ENCODE measurements around the gene PIK3R1. TPM values are rescaled to one million over a fixed set of nuclear protein-coding genes. Genes with fewer than 3 reads are reported as not detected.

Gene PIK3R1
- total RNA-seq, 1 experiment from 2014 or later, result 151 TPM

- H3K9me3 Mint-ChIP-seq (ENCODE audit: unreplicated experiment), result no peaks in the 10 kb centered on the region
- ChIA-PET CTCF (interaction anchor here (0.5 to 3.5 kb wide), 13 partner anchors 11 to 1158 kb away, joined by 3 to 33 read pairs (median 4); no protein-coding TSS in a partner anchor), POLR2A (interaction anchor here (0.7 to 3.8 kb wide), 4 partner anchors 11 to 168 kb away, joined by 3 to 16 read pairs (median 6); no protein-coding TSS in a partner anchor)
- peaks cover 43% of the 10 kb centered on the region for H3K4me1 Mint-ChIP-seq (ENCODE audit: insufficient read depth, unreplicated experiment)
- H3K27ac Mint-ChIP-seq (ENCODE audit: low read depth, unreplicated experiment), result peak overlapping the region; percentile 73
- TF ChIP-seq, protein P1, sequence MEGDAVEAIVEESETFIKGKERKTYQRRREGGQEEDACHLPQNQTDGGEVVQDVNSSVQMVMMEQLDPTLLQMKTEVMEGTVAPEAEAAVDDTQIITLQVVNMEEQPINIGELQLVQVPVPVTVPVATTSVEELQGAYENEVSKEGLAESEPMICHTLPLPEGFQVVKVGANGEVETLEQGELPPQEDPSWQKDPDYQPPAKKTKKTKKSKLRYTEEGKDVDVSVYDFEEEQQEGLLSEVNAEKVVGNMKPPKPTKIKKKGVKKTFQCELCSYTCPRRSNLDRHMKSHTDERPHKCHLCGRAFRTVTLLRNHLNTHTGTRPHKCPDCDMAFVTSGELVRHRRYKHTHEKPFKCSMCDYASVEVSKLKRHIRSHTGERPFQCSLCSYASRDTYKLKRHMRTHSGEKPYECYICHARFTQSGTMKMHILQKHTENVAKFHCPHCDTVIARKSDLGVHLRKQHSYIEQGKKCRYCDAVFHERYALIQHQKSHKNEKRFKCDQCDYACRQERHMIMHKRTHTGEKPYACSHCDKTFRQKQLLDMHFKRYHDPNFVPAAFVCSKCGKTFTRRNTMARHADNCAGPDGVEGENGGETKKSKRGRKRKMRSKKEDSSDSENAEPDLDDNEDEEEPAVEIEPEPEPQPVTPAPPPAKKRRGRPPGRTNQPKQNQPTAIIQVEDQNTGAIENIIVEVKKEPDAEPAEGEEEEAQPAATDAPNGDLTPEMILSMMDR (IDR thresholded peaks at IDR 0.05; ENCODE audit: unreplicated experiment), result no peak
- peak overlapping the region; percentile 69 for H3K4me3 Mint-ChIP-seq (ENCODE audit: unreplicated experiment)
- peaks cover 100% of the 10 kb centered on the region for H3K36me3 Mint-ChIP-seq (ENCODE audit: insufficient read depth, unreplicated experiment)
- intact Hi-C loops (cut with micrococcal nuclease), result loop anchor here (1.0 to 5.0 kb wide), 4 partner anchors 369 to 719 kb away; no protein-coding TSS in a partner anchor
- no TSS peak for BruUV-seq (replicated peaks)
- H3K27me3 Mint-ChIP-seq (ENCODE audit: insufficient read depth, unreplicated experiment), result no peaks in the 10 kb centered on the region
- peak; percentile 41 for DNase-seq (ENCODE audit: unreplicated experiment)
Observed at GRCh38 chr5:68287976-68288706, 72.6 kb downstream of the PIK3R1 start.

- H3K4me1 Mint-ChIP-seq (ENCODE audit: insufficient read depth, unreplicated experiment), result peaks cover 43% of the 10 kb centered on the region
- ChIA-PET POLR2A (interaction anchor here (0.7 to 3.8 kb wide), 2 partner anchors 10 to 124 kb away, joined by 3 to 16 read pairs; no protein-coding TSS in a partner anchor), CTCF (interaction anchor here (0.5 to 3.5 kb wide), 7 partner anchors 10 to 674 kb away, joined by 3 to 33 read pairs (median 4); no protein-coding TSS in a partner anchor)
- TF ChIP-seq, protein P1 (IDR thresholded peaks at IDR 0.05; ENCODE audit: unreplicated experiment), result no peak
- no TSS peak for BruUV-seq (replicated peaks)
- H3K9me3 Mint-ChIP-seq (ENCODE audit: unreplicated experiment), result no peaks in the 10 kb centered on the region
- no peak for DNase-seq (ENCODE audit: unreplicated experiment)
- peaks cover 100% of the 10 kb centered on the region for H3K36me3 Mint-ChIP-seq (ENCODE audit: insufficient read depth, unreplicated experiment)
- H3K27me3 Mint-ChIP-seq (ENCODE audit: insufficient read depth, unreplicated experiment), result no peaks in the 10 kb centered on the region
- intact Hi-C loops (cut with micrococcal nuclease), result loop anchor here (1.0 to 5.0 kb wide), 4 partner anchors 369 to 719 kb away; no protein-coding TSS in a partner anchor
- H3K27ac Mint-ChIP-seq (ENCODE audit: low read depth, unreplicated experiment), result peak overlapping the region; percentile 73
- H3K4me3 Mint-ChIP-seq (ENCODE audit: unreplicated experiment), result peak overlapping the region; percentile 69
Observed at GRCh38 chr5:68288707-68289134, 73.2 kb downstream of the PIK3R1 start.

- Mint-ChIP-seq H3K9me3 (ENCODE audit: unreplicated experiment) (no peaks in the 10 kb centered on the region), H3K4me3 (ENCODE audit: unreplicated experiment) (peak overlapping the region; percentile 69), H3K27me3 (ENCODE audit: insufficient read depth, unreplicated experiment) (no peaks in the 10 kb centered on the region), H3K4me1 (ENCODE audit: insufficient read depth, unreplicated experiment) (peaks cover 43% of the 10 kb centered on the region), H3K27ac (ENCODE audit: low read depth, unreplicated experiment) (no peak overlapping the region), H3K36me3 (ENCODE audit: insufficient read depth, unreplicated experiment) (peaks cover 100% of the 10 kb centered on the region)
- intact Hi-C loops (cut with micrococcal nuclease), result loop anchor here (5.0 kb wide), 3 partner anchors 368 to 718 kb away; no protein-coding TSS in a partner anchor
- TF ChIP-seq, protein P1 (IDR thresholded peaks at IDR 0.05; ENCODE audit: unreplicated experiment), result no peak
- BruUV-seq (replicated peaks), result no TSS peak
- ChIA-PET CTCF (no interaction called here), POLR2A (interaction anchor here (3.8 kb wide), 1 partner anchor 9 kb away, joined by 16 read pairs; no protein-coding TSS in a partner anchor)
- DNase-seq (ENCODE audit: unreplicated experiment), result no peak
Observed at GRCh38 chr5:68289498-68289897, 73.9 kb downstream of the PIK3R1 start.

- ChIA-PET CTCF (interaction anchor here (1.0 kb wide), 1 partner anchor 43 kb away, joined by 5 read pairs; no protein-coding TSS in a partner anchor), POLR2A (interaction anchor here (0.6 to 1.1 kb wide), 5 partner anchors 8 to 166 kb away, joined by 3 to 4 read pairs (median 3); no protein-coding TSS in a partner anchor)
- Mint-ChIP-seq H3K36me3 (ENCODE audit: insufficient read depth, unreplicated experiment) (peaks cover 100% of the 10 kb centered on the region), H3K27ac (ENCODE audit: low read depth, unreplicated experiment) (no peak overlapping the region), H3K27me3 (ENCODE audit: insufficient read depth, unreplicated experiment) (no peaks in the 10 kb centered on the region), H3K4me1 (ENCODE audit: insufficient read depth, unreplicated experiment) (peaks cover 40% of the 10 kb centered on the region), H3K9me3 (ENCODE audit: unreplicated experiment) (no peaks in the 10 kb centered on the region), H3K4me3 (ENCODE audit: unreplicated experiment) (no peak overlapping the region)
- no TSS peak for BruUV-seq (replicated peaks)
- TF ChIP-seq, protein P1 (IDR thresholded peaks at IDR 0.05; ENCODE audit: unreplicated experiment), result no peak
- intact Hi-C loops (cut with micrococcal nuclease), result no loop called here
- no peak for DNase-seq (ENCODE audit: unreplicated experiment)
Observed at GRCh38 chr5:68290260-68290674, 74.7 kb downstream of the PIK3R1 start.

Measured in MCF 10A (cell line).